ENCODE results near the gene ZRANB1. TPM values are rescaled to one million over a fixed set of nuclear protein-coding genes. Genes with fewer than 3 reads are reported as not detected.

The ZRANB1 gene
- total and polyA plus RNA-seq, 10 of the 15 experiments (the other 5 are each of a cell fraction or from before 2014, with no cell fraction given): 1.7 to 11.8 (median 6.2) TPM

- 67% methylated on average over 2 of the region's 2 CpGs for WGBS (ENCODE audit: insufficient coverage, insufficient replicate concordance, low lambda C conversion rate, missing lambda C conversion rate)
- ATAC-seq: no peak
- Histone ChIP-seq H3K4me2 (ENCODE audit: control insufficient read depth, insufficient read depth) (no peak overlapping the region), H4K20me1 (ENCODE audit: control insufficient read depth, insufficient read depth) (no peaks in the 10 kb centered on the region), H3K27ac (ENCODE audit: control insufficient read depth, insufficient read depth) (no peak overlapping the region), H2AFZ (ENCODE audit: control insufficient read depth, low read depth, low read length) (no peak overlapping the region), H3K79me2 (ENCODE audit: control insufficient read depth, insufficient read depth, low read length) (peaks cover 51% of the 10 kb centered on the region), H3K36me3 (ENCODE audit: control insufficient read depth in 2 of 2, insufficient read depth in 2 of 2, low read length in 1 of 2) (no peaks in the 10 kb centered on the region; a peak in 2 of 4 replicates), H3K9ac (ENCODE audit: control insufficient read depth, insufficient read depth, low read length) (no peak overlapping the region), H3K4me3 (no peak overlapping the region), H3K27me3 (replicated peaks in 1 of 2; ENCODE audit: control insufficient read depth in 2 of 2, insufficient read depth in 2 of 2, low read length in 1 of 2) (no peaks in the 10 kb centered on the region), H3K9me3 (replicated peaks; ENCODE audit: control insufficient read depth, insufficient read depth, low read length) (no peaks in the 10 kb centered on the region), H3K4me1 (ENCODE audit: control insufficient read depth, insufficient read depth, low read length) (peaks cover 5% of the 10 kb centered on the region; the same call in 1 of the 2 replicates)
- POLR2A ChIA-PET: no interaction called here
- SMC1A ChIA-PET (ENCODE audit: uncharacterized antibody, unreplicated experiment): no interaction called here
- FAIRE-seq: no peak
- DNase-seq (ENCODE audit: low read depth, low spot score): no peak
- CTCF ChIA-PET: no interaction called here
- RAD21 ChIA-PET (ENCODE audit: unreplicated experiment): no interaction called here
- intact Hi-C loops (cut with micrococcal nuclease; ENCODE audit: unreplicated experiment): no loop called here
- TF ChIP-seq, protein P1, sequence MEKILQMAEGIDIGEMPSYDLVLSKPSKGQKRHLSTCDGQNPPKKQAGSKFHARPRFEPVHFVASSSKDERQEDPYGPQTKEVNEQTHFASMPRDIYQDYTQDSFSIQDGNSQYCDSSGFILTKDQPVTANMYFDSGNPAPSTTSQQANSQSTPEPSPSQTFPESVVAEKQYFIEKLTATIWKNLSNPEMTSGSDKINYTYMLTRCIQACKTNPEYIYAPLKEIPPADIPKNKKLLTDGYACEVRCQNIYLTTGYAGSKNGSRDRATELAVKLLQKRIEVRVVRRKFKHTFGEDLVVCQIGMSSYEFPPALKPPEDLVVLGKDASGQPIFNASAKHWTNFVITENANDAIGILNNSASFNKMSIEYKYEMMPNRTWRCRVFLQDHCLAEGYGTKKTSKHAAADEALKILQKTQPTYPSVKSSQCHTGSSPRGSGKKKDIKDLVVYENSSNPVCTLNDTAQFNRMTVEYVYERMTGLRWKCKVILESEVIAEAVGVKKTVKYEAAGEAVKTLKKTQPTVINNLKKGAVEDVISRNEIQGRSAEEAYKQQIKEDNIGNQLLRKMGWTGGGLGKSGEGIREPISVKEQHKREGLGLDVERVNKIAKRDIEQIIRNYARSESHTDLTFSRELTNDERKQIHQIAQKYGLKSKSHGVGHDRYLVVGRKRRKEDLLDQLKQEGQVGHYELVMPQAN (conservative IDR thresholded peaks at IDR 0.05): no peak
- TF ChIP-seq HCFC1 (IDR thresholded peaks at IDR 0.05; ENCODE audit: low read length) (no peak), SMARCA5 (IDR thresholded peaks at IDR 0.05) (no peak), PAX8 (IDR thresholded peaks at IDR 0.05) (no peak), PBX3 (IDR thresholded peaks at IDR 0.05; ENCODE audit: insufficient replicate concordance, low read depth, low read length) (no peak), MXI1 (IDR thresholded peaks at IDR 0.05; ENCODE audit: low read depth, low read length) (no peak)
- BruUV-seq (replicated peaks): no TSS peak
- in situ Hi-C loops (cut with MboI): no loop called here
These were observed 3.1 kb downstream of the ZRANB1 start for GRCh38 chr10:124944982-124945381.
